WTC11 (cell line): ENCODE measurements around the gene SPPL2B. TPM values are rescaled to one million over a fixed set of nuclear protein-coding genes. Genes with fewer than 3 reads are reported as not detected.

ENCODE experiments used
- ATAC-seq: fragments of 200-7000 bp; cut with Tn5 transposase; 2 replicates; pipeline ENCODE4 v1.10.0; 2021; ENCODE audit warnings: mild to moderate bottlenecking, moderate library complexity
- CTCF ChIA-PET: fragments of 300-600 bp; sonication (Branson Sonifier 250); formaldehyde crosslinking; loops from one replicate; lab custom pipeline; 2021; ENCODE audit warnings: antibody characterized with exemption; lab: Charles Lee
- POLR2A ChIA-PET: fragments of 350-600 bp; sonication (Branson Sonifier 250); formaldehyde crosslinking; loops from one replicate; lab custom pipeline; 2021; ENCODE audit warnings: antibody characterized with exemption; lab: Charles Lee
- DNase-seq: peaks from one replicate; pipeline ENCODE4 v3.0.0; 2021; ENCODE audit warnings: low spot score
- H3K27ac Mint-ChIP-seq: 2 replicates; pipeline ENCODE4 v1.8.0; 2021; ENCODE audit warnings: mixed read lengths
- H3K27me3 Mint-ChIP-seq: 2 replicates; pipeline ENCODE4 v1.8.0; 2021; ENCODE audit warnings: low read depth, mild to moderate bottlenecking, moderate library complexity, mixed read lengths
- H3K36me3 Mint-ChIP-seq: 2 replicates; pipeline ENCODE4 v1.8.0; 2021; ENCODE audit warnings: mixed read lengths
- H3K4me1 Mint-ChIP-seq: 2 replicates; pipeline ENCODE4 v1.8.0; 2022; ENCODE audit warnings: mixed read lengths
- H3K4me3 Mint-ChIP-seq: 2 replicates; pipeline ENCODE4 v1.8.0; 2021; ENCODE audit warnings: mild to moderate bottlenecking, moderate library complexity, mixed read lengths
- H3K9me3 Mint-ChIP-seq: 2 replicates; pipeline ENCODE4 v1.8.0; 2021; ENCODE audit warnings: mixed read lengths
- ATF2 ChIP-seq: sonication (generic); formaldehyde crosslinking; IDR thresholded peaks from 2 replicates; pipeline ENCODE4 v1.8.1; 2022; ENCODE audit warnings: low read depth, missing genetic modification reagents, borderline replicate concordance
- ELF4 ChIP-seq: sonication (generic); formaldehyde crosslinking; IDR thresholded peaks from 2 replicates; pipeline ENCODE4 v1.8.1; 2022; ENCODE audit warnings: low read depth, mild to moderate bottlenecking, moderate library complexity, missing genetic modification reagents
- FOXK1 ChIP-seq: sonication (generic); formaldehyde crosslinking; IDR thresholded peaks from 2 replicates; pipeline ENCODE4 v1.8.0; 2022; ENCODE audit warnings: mild to moderate bottlenecking, moderate library complexity, missing genetic modification reagents
- FOXP1 ChIP-seq: sonication (generic); formaldehyde crosslinking; IDR thresholded peaks from 2 replicates; pipeline ENCODE4 v1.8.0; 2022; ENCODE audit warnings: missing genetic modification reagents, mild to moderate bottlenecking, moderate library complexity, borderline replicate concordance
- FOXP4 ChIP-seq: sonication (generic); formaldehyde crosslinking; IDR thresholded peaks from 2 replicates; pipeline ENCODE4 v1.8.0; 2022; ENCODE audit warnings: mild to moderate bottlenecking, missing genetic modification reagents
- GABPB1 ChIP-seq: sonication (generic); formaldehyde crosslinking; IDR thresholded peaks from 2 replicates; pipeline ENCODE4 v1.8.1; 2023; ENCODE audit warnings: mild to moderate bottlenecking, missing genetic modification reagents
- HMGA2 ChIP-seq: fragments of 250-450 bp; sonication (Bioruptor Pico); IDR thresholded peaks from 2 replicates; pipeline ENCODE4 v1.4.0; 2021; ENCODE audit warnings: mild to moderate bottlenecking, moderate library complexity
- IRF2 ChIP-seq: sonication (generic); formaldehyde crosslinking; IDR thresholded peaks from 2 replicates; pipeline ENCODE4 v1.8.0; 2022; ENCODE audit warnings: low read depth, missing genetic modification reagents, borderline replicate concordance
- NFATC4 ChIP-seq: fragments of 250-450 bp; sonication (Bioruptor Pico); IDR thresholded peaks from 2 replicates; pipeline ENCODE4 v1.9.0; 2021; ENCODE audit warnings: mild to moderate bottlenecking
- NR1H2 ChIP-seq: sonication (generic); formaldehyde crosslinking; IDR thresholded peaks from 2 replicates; pipeline ENCODE4 v1.9.0; 2021; ENCODE audit warnings: mild to moderate bottlenecking, moderate library complexity, missing genetic modification reagents
- NR3C1 ChIP-seq: sonication (generic); formaldehyde crosslinking; conservative IDR thresholded peaks from 2 replicates; pipeline ENCODE4 v1.8.1; 2023; ENCODE audit warnings: low read depth, mild to moderate bottlenecking, missing genetic modification reagents
- PRRX2 ChIP-seq: fragments of 250-450 bp; sonication (Bioruptor Pico); IDR thresholded peaks from 2 replicates; pipeline ENCODE4 v1.8.0; 2021; ENCODE audit warnings: mild to moderate bottlenecking
- TEAD4 ChIP-seq: sonication (generic); formaldehyde crosslinking; IDR thresholded peaks from 2 replicates; pipeline ENCODE4 v1.8.0; 2022; ENCODE audit warnings: mild to moderate bottlenecking, missing genetic modification reagents
- USF2 ChIP-seq: sonication (generic); formaldehyde crosslinking; IDR thresholded peaks from 2 replicates; pipeline ENCODE4 v1.8.1; 2023; ENCODE audit warnings: mild to moderate bottlenecking, missing genetic modification reagents, moderate library complexity
- ZNF121 ChIP-seq: sonication (generic); formaldehyde crosslinking; IDR thresholded peaks from 2 replicates; pipeline ENCODE4 v1.8.0; 2023; ENCODE audit warnings: missing genetic modification reagents
- ZNF263 ChIP-seq: sonication (generic); formaldehyde crosslinking; IDR thresholded peaks from 2 replicates; pipeline ENCODE4 v1.8.1; 2022; ENCODE audit warnings: low read depth, mild to moderate bottlenecking, moderate library complexity, missing genetic modification reagents
- ZNF281 ChIP-seq: sonication (generic); formaldehyde crosslinking; IDR thresholded peaks from 2 replicates; pipeline ENCODE4 v1.8.0; 2023; ENCODE audit warnings: mild to moderate bottlenecking, missing genetic modification reagents
- ZNF671 ChIP-seq: fragments of 250-450 bp; sonication (Bioruptor Pico); IDR thresholded peaks from 2 replicates; pipeline ENCODE4 v1.8.0; 2021; ENCODE audit warnings: mild to moderate bottlenecking
- total RNA-seq: library from RNA; stranded (reverse); gene quantifications from 3 replicates; pipeline ENCODE4 v1.2.3, GENCODE V29; 2021
- TF ChIP-seq, protein P1 (sequence below): sonication (generic); formaldehyde crosslinking; IDR thresholded peaks from 2 replicates; pipeline ENCODE4 v1.8.1; 2023; ENCODE audit warnings: mild to moderate bottlenecking, missing genetic modification reagents, moderate library complexity
- TF ChIP-seq, protein P2 (sequence below): sonication (generic); formaldehyde crosslinking; IDR thresholded peaks from 2 replicates; pipeline ENCODE4 v1.8.0; 2023; ENCODE audit warnings: missing genetic modification reagents
- TF ChIP-seq, protein P3 (sequence below): sonication (generic); formaldehyde crosslinking; IDR thresholded peaks from 2 replicates; pipeline ENCODE4 v1.8.1; 2022; ENCODE audit warnings: mild to moderate bottlenecking, moderate library complexity, missing genetic modification reagents
- TF ChIP-seq, protein P4 (sequence below): fragments of 250-450 bp; sonication (Bioruptor Pico); IDR thresholded peaks from 2 replicates; pipeline ENCODE4 v1.9.0; 2021; ENCODE audit warnings: moderate library complexity, mild to moderate bottlenecking, inconsistent platforms, borderline replicate concordance

SPPL2B gene
- total RNA-seq, 1 experiment from 2014 or later, result 117 TPM

GRCh38 chr19:2308114-2308556, 20.3 kb upstream of the SPPL2B start, which contains the start of gene LINGO3 (continued):
- TF ChIP-seq PRRX2 (CRISPR knock-in tag) (no peak), ZNF121 (no peak), TEAD4 (CRISPR knock-in tag) (no peak), IRF2 (CRISPR knock-in tag) (no peak), FOXP1 (CRISPR knock-in tag) (peak; percentile 85), ZNF281 (CRISPR knock-in tag) (no peak), FOXP4 (CRISPR knock-in tag) (peak; percentile 82; the same call in 1 of the 2 replicates), USF2 (CRISPR knock-in tag) (peak; percentile 72), NR3C1 (no peak), GABPB1 (CRISPR knock-in tag) (no peak), NR1H2 (CRISPR knock-in tag) (no peak), ZNF263 (CRISPR knock-in tag) (no peak), ELF4 (CRISPR knock-in tag) (no peak), ZNF671 (no peak), NFATC4 (CRISPR knock-in tag) (no peak), FOXK1 (CRISPR knock-in tag) (no peak; the same call in 1 of the 2 replicates), HMGA2 (no peak)
- TF ChIP-seq, protein P1, sequence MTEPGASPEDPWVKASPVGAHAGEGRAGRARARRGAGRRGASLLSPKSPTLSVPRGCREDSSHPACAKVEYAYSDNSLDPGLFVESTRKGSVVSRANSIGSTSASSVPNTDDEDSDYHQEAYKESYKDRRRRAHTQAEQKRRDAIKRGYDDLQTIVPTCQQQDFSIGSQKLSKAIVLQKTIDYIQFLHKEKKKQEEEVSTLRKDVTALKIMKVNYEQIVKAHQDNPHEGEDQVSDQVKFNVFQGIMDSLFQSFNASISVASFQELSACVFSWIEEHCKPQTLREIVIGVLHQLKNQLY (CRISPR knock-in tag), result no peak
- TF ChIP-seq, protein P2, sequence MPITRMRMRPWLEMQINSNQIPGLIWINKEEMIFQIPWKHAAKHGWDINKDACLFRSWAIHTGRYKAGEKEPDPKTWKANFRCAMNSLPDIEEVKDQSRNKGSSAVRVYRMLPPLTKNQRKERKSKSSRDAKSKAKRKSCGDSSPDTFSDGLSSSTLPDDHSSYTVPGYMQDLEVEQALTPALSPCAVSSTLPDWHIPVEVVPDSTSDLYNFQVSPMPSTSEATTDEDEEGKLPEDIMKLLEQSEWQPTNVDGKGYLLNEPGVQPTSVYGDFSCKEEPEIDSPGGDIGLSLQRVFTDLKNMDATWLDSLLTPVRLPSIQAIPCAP (CRISPR knock-in tag), result peak; percentile 49; the same call in 1 of the 2 replicates

GRCh38 chr19:2309734-2310362, 18.6 kb upstream of the SPPL2B start:
- POLR2A ChIA-PET, result interaction anchor here (0.7 kb wide), 1 partner anchor 40 kb away, joined by 11 read pairs; no protein-coding TSS in a partner anchor
- Mint-ChIP-seq H3K27ac (no peak overlapping the region), H3K27me3 (peaks cover 18% of the 10 kb centered on the region), H3K9me3 (peaks cover 2% of the 10 kb centered on the region), H3K36me3 (peaks cover under 1% of the 10 kb centered on the region; the same call in 1 of the 2 replicates), H3K4me1 (peaks cover 4% of the 10 kb centered on the region; the same call in 1 of the 2 replicates), H3K4me3 (no peak overlapping the region)
- ATAC-seq, result no peak
- no peak for DNase-seq
- TF ChIP-seq, protein P1 (CRISPR knock-in tag), result no peak
- TF ChIP-seq, protein P3, sequence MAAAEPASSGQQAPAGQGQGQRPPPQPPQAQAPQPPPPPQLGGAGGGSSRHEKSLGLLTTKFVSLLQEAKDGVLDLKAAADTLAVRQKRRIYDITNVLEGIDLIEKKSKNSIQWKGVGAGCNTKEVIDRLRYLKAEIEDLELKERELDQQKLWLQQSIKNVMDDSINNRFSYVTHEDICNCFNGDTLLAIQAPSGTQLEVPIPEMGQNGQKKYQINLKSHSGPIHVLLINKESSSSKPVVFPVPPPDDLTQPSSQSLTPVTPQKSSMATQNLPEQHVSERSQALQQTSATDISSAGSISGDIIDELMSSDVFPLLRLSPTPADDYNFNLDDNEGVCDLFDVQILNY (CRISPR knock-in tag), result no peak
- TF ChIP-seq, protein P4, sequence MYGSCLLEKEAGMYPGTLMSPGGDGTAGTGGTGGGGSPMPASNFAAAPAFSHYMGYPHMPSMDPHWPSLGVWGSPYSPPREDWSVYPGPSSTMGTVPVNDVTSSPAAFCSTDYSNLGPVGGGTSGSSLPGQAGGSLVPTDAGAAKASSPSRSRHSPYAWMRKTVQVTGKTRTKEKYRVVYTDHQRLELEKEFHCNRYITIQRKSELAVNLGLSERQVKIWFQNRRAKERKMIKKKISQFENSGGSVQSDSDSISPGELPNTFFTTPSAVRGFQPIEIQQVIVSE (CRISPR knock-in tag), result no peak
- TF ChIP-seq NR1H2 (CRISPR knock-in tag) (no peak), ZNF263 (CRISPR knock-in tag) (no peak), ATF2 (no peak)
- TF ChIP-seq, protein P2 (CRISPR knock-in tag), result no peak
- CTCF ChIA-PET, result interaction anchor here (0.6 to 1.7 kb wide), 4 partner anchors 13 to 295 kb away, joined by 3 to 8 read pairs (median 4); partner anchors contain the start of gene BTBD2
